GM23338 (cell line): ENCODE results near the gene VPS52. TPM values are rescaled to one million over a fixed set of nuclear protein-coding genes. Genes with fewer than 3 reads are reported as not detected.
A peak's percentile ranks its signal among the peaks of the same experiment; 100 is the strongest.

Experiments used
- ATAC-seq: fragments of 200-7000 bp; cut with Tn5 transposase; 3 replicates; pipeline ENCODE4 v1.9.1; 2020
- DNase-seq: peaks from one replicate; pipeline ENCODE4 v3.0.0-alpha.2; 2015; ENCODE audit warnings: low spot score
- H2AFZ ChIP-seq: fragments of 200-600 bp; sonication (generic); 2 replicates; pipeline ENCODE4 v1.8.0; 2016; ENCODE audit warnings: antibody characterized with exemption, mild to moderate bottlenecking, moderate library complexity
- H3F3A ChIP-seq: fragments of 200-600 bp; sonication (generic); replicated peaks from 2 replicates; pipeline ENCODE4 v1.8.0; 2017; ENCODE audit warnings: antibody characterized with exemption, mixed run types, low read depth
- H3K27ac ChIP-seq: fragments of 200-600 bp; sonication (generic); 2 replicates; pipeline ENCODE4 v1.6.1; 2016; ENCODE audit warnings: low read depth
- H3K27me3 ChIP-seq: fragments of 200-600 bp; sonication (generic); 2 replicates; pipeline ENCODE4 v1.8.0; 2016; ENCODE audit warnings: mild to moderate bottlenecking, mixed run types, moderate library complexity; ENCODE audit not compliant: insufficient read depth
- H3K36me3 ChIP-seq: fragments of 200-600 bp; sonication (generic); 2 replicates; pipeline ENCODE4 v1.8.0; 2016; ENCODE audit warnings: mild to moderate bottlenecking; ENCODE audit not compliant: insufficient read depth
- H3K4me1 ChIP-seq: fragments of 200-600 bp; sonication (generic); 2 replicates; pipeline ENCODE4 v1.8.0; 2016; ENCODE audit warnings: mild to moderate bottlenecking, moderate library complexity; ENCODE audit not compliant: insufficient read depth
- H3K4me2 ChIP-seq: fragments of 200-600 bp; sonication (generic); 2 replicates; pipeline ENCODE4 v1.7.1; 2017; ENCODE audit warnings: mixed run types
- H3K4me3 ChIP-seq: fragments of 200-600 bp; sonication (generic); 2 replicates; pipeline ENCODE4 v1.6.1; 2016; ENCODE audit warnings: mixed run types
- H3K79me2 ChIP-seq: fragments of 200-600 bp; sonication (generic); replicated peaks from 2 replicates; pipeline ENCODE4 v1.8.0; 2017; ENCODE audit warnings: mild to moderate bottlenecking; ENCODE audit not compliant: insufficient read depth
- H3K9me2 ChIP-seq: fragments of 200-600 bp; sonication (generic); 2 replicates; pipeline ENCODE4 v1.8.0; 2017; ENCODE audit not compliant: insufficient read depth
- H4K20me1 ChIP-seq: fragments of 200-600 bp; sonication (generic); replicated peaks from 2 replicates; pipeline ENCODE4 v1.8.0; 2017; ENCODE audit warnings: mild to moderate bottlenecking; ENCODE audit not compliant: insufficient read depth
- H3K27ac Mint-ChIP-seq: 2 replicates; pipeline ENCODE4 v1.8.0; 2020; ENCODE audit warnings: inconsistent platforms, mild to moderate bottlenecking, moderate library complexity, mixed read lengths
- H3K27me3 Mint-ChIP-seq: 3 replicates; pipeline ENCODE4 v1.8.0; 2022; ENCODE audit warnings: low read depth, mild to moderate bottlenecking, moderate library complexity, mixed read lengths, inconsistent platforms; ENCODE audit not compliant: insufficient read depth, poor library complexity
- H3K36me3 Mint-ChIP-seq: 3 replicates; pipeline ENCODE4 v1.8.0; 2021; ENCODE audit warnings: low read depth, mild to moderate bottlenecking, inconsistent platforms, moderate library complexity, mixed read lengths
- H3K4me1 Mint-ChIP-seq: 3 replicates; pipeline ENCODE4 v1.8.0; 2020; ENCODE audit warnings: mild to moderate bottlenecking, inconsistent platforms, mixed read lengths
- H3K4me3 Mint-ChIP-seq: 3 replicates; pipeline ENCODE4 v1.8.0; 2021; ENCODE audit warnings: moderate library complexity, mild to moderate bottlenecking, inconsistent platforms, mixed read lengths
- H3K9me3 Mint-ChIP-seq: 3 replicates; pipeline ENCODE4 v1.8.0; 2020; ENCODE audit warnings: moderate library complexity, mild to moderate bottlenecking, inconsistent platforms, mixed read lengths
- CREB1 ChIP-seq: fragments of 250-450 bp; sonication (Bioruptor Pico); IDR thresholded peaks from 2 replicates; pipeline ENCODE4 v1.5.0; 2020; ENCODE audit warnings: low read depth, mild to moderate bottlenecking, moderate library complexity
- CTCF ChIP-seq, 2 experiments: fragments of 200-600 bp in 1 of 2; sonication (generic) in 1 of 2; conservative IDR thresholded peaks; 2 replicates each; pipeline versions ENCODE4 v1.5.1 to v1.6.1; 2016 to 2017; ENCODE audit warnings: antibody characterized with exemption in 2 of 2, low read depth in 2 of 2, mild to moderate bottlenecking in 2 of 2, moderate library complexity in 1 of 2
- EZH2 ChIP-seq: fragments of 200-600 bp; sonication (generic); IDR thresholded peaks from one replicate; pipeline ENCODE4 v1.8.0; 2017; ENCODE audit warnings: antibody characterized with exemption, mild to moderate bottlenecking, low read depth; ENCODE audit not compliant: unreplicated experiment
- EZH2phosphoT487 ChIP-seq: fragments of 200-600 bp; sonication (generic); IDR thresholded peaks from one replicate; pipeline ENCODE4 v1.8.1; 2018; ENCODE audit warnings: antibody characterized with exemption; ENCODE audit not compliant: unreplicated experiment
- JUNB ChIP-seq: IDR thresholded peaks from one replicate; pipeline ENCODE4 v1.6.1; 2016; ENCODE audit warnings: antibody characterized with exemption; ENCODE audit not compliant: unreplicated experiment
- NANOG ChIP-seq: IDR thresholded peaks from 2 replicates; pipeline ENCODE4 v1.6.1; 2016; ENCODE audit warnings: antibody characterized with exemption, borderline replicate concordance
- POLR2AphosphoS5 ChIP-seq: IDR thresholded peaks from 2 replicates; pipeline ENCODE4 v1.6.1; 2016; ENCODE audit warnings: antibody characterized with exemption, low read depth
- REST ChIP-seq: IDR thresholded peaks from one replicate; pipeline ENCODE4 v1.6.1; 2018; ENCODE audit warnings: antibody characterized with exemption; ENCODE audit not compliant: unreplicated experiment
- STAT1 ChIP-seq: IDR thresholded peaks from one replicate; pipeline ENCODE4 v1.6.1; 2016; ENCODE audit warnings: antibody characterized with exemption; ENCODE audit not compliant: unreplicated experiment
- ZNF114 ChIP-seq: fragments of 250-450 bp; sonication (Bioruptor Pico); IDR thresholded peaks from 2 replicates; pipeline ENCODE4 v1.5.0; 2020; ENCODE audit warnings: mild to moderate bottlenecking, moderate library complexity
- ZNF331 ChIP-seq: fragments of 250-450 bp; sonication (Bioruptor Pico); IDR thresholded peaks from 2 replicates; pipeline ENCODE4 v1.5.0; 2020; ENCODE audit warnings: low read depth, mild to moderate bottlenecking, moderate library complexity
- polyA plus RNA-seq: library from polyadenylated mRNA; unstranded; fragments of >200 nt; fragmentation: Nextera tagmentation; extraction: Ambion mirVana; gene quantifications from 2 replicates; pipeline ENCODE4 v1.2.1, GENCODE V29; 2016
- total RNA-seq: library from RNA; depleted of rRNA; stranded (reverse); fragments of >200 nt; shearing (Covaris generic); gene quantifications from 2 replicates; pipeline ENCODE4 v1.2.3, GENCODE V29; 2014
- TF ChIP-seq, protein P1 (sequence below): fragments of 250-450 bp; sonication (Bioruptor Pico); IDR thresholded peaks from 2 replicates; pipeline ENCODE4 v1.5.0; 2020; ENCODE audit warnings: mild to moderate bottlenecking, moderate library complexity
- TF ChIP-seq, protein P2 (sequence below): IDR thresholded peaks from 2 replicates; pipeline ENCODE4 v1.6.1; 2016; ENCODE audit warnings: antibody characterized with exemption

Gene VPS52
- total and polyA plus RNA-seq, 2 experiments from 2014 or later, result 27.9 to 31.1 TPM

DNA sequence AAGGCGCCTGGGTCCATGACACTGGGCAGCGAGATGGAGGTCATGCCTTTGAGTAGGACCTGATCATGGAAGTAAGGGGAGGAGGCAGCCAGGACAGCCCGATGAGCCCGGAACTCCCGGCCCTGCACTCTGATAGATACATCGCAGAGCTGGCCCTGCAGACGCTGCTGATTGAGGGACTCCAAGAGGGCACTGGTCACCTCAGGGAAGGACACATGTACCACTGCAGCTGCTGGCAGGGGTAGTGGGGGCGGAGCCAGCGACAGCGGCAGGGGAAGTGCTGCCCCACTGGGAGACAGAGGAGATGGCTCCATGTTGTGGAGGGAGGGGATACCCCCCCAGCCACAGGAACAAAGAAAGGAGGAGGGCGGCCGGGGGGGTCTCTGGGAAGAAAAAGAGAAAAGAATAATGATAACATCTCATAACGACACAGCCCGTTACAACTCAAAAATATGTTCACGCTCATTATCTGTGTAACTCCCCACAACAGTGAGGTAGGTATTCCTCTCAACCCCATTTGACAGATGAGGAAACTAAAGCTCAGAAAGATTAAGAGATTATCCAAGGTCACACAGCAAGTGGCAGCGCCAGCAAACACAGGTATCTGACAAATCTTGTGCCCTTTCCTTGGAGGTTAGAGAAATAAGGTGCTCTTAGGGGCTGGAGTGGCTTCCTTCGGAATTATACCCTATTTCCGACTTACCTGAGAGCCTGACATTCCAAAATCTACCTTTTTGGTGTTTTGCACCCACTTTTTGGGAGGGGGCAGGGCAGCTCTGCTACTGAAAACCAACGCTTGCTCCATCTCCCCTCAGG lies 45.1 kb upstream of the VPS52 start:
- H3K27me3 ChIP-seq, result no peaks in the 10 kb centered on the region
- TF ChIP-seq, protein P1, sequence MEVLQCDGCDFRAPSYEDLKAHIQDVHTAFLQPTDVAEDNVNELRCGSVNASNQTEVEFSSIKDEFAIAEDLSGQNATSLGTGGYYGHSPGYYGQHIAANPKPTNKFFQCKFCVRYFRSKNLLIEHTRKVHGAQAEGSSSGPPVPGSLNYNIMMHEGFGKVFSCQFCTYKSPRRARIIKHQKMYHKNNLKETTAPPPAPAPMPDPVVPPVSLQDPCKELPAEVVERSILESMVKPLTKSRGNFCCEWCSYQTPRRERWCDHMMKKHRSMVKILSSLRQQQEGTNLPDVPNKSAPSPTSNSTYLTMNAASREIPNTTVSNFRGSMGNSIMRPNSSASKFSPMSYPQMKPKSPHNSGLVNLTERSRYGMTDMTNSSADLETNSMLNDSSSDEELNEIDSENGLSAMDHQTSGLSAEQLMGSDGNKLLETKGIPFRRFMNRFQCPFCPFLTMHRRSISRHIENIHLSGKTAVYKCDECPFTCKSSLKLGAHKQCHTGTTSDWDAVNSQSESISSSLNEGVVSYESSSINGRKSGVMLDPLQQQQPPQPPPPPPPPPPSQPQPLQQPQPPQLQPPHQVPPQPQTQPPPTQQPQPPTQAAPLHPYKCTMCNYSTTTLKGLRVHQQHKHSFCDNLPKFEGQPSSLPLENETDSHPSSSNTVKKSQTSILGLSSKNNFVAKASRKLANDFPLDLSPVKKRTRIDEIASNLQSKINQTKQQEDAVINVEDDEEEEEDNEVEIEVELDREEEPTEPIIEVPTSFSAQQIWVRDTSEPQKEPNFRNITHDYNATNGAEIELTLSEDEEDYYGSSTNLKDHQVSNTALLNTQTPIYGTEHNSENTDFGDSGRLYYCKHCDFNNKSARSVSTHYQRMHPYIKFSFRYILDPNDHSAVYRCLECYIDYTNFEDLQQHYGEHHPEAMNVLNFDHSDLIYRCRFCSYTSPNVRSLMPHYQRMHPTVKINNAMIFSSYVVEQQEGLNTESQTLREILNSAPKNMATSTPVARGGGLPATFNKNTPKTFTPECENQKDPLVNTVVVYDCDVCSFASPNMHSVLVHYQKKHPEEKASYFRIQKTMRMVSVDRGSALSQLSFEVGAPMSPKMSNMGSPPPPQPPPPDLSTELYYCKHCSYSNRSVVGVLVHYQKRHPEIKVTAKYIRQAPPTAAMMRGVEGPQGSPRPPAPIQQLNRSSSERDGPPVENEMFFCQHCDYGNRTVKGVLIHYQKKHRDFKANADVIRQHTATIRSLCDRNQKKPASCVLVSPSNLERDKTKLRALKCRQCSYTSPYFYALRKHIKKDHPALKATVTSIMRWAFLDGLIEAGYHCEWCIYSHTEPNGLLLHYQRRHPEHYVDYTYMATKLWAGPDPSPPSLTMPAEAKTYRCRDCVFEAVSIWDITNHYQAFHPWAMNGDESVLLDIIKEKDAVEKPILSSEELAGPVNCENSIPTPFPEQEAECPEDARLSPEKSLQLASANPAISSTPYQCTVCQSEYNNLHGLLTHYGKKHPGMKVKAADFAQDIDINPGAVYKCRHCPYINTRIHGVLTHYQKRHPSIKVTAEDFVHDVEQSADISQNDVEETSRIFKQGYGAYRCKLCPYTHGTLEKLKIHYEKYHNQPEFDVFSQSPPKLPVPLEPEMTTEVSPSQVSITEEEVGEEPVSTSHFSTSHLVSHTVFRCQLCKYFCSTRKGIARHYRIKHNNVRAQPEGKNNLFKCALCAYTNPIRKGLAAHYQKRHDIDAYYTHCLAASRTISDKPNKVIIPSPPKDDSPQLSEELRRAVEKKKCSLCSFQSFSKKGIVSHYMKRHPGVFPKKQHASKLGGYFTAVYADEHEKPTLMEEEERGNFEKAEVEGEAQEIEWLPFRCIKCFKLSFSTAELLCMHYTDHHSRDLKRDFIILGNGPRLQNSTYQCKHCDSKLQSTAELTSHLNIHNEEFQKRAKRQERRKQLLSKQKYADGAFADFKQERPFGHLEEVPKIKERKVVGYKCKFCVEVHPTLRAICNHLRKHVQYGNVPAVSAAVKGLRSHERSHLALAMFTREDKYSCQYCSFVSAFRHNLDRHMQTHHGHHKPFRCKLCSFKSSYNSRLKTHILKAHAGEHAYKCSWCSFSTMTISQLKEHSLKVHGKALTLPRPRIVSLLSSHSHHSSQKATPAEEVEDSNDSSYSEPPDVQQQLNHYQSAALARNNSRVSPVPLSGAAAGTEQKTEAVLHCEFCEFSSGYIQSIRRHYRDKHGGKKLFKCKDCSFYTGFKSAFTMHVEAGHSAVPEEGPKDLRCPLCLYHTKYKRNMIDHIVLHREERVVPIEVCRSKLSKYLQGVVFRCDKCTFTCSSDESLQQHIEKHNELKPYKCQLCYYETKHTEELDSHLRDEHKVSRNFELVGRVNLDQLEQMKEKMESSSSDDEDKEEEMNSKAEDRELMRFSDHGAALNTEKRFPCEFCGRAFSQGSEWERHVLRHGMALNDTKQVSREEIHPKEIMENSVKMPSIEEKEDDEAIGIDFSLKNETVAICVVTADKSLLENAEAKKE, result no peak
- no peak for TF ChIP-seq EZH2
- TF ChIP-seq JUNB, result no peak
- TF ChIP-seq NANOG, result no peak
- TF ChIP-seq CREB1 (CRISPR knock-in tag), result no peak
- TF ChIP-seq ZNF331 (CRISPR knock-in tag), result no peak
- no peak for TF ChIP-seq CTCF (conservative IDR thresholded peaks at IDR 0.05; ENCODE audit: low read depth in 2 of 2)
- TF ChIP-seq EZH2phosphoT487, result no peak
- no peak for TF ChIP-seq POLR2AphosphoS5
- TF ChIP-seq REST, result no peak
- no peak for TF ChIP-seq STAT1
- no peak for TF ChIP-seq ZNF114
- TF ChIP-seq, protein P2, sequence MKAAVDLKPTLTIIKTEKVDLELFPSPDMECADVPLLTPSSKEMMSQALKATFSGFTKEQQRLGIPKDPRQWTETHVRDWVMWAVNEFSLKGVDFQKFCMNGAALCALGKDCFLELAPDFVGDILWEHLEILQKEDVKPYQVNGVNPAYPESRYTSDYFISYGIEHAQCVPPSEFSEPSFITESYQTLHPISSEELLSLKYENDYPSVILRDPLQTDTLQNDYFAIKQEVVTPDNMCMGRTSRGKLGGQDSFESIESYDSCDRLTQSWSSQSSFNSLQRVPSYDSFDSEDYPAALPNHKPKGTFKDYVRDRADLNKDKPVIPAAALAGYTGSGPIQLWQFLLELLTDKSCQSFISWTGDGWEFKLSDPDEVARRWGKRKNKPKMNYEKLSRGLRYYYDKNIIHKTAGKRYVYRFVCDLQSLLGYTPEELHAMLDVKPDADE, result no peak
- H3K4me2 ChIP-seq, result peak overlapping the region; percentile 75
- Mint-ChIP-seq H3K4me1 (peaks cover 66% of the 10 kb centered on the region), H3K27ac (peak overlapping the region; percentile 31; the same call in 1 of the 2 replicates), H3K36me3 (peaks cover 39% of the 10 kb centered on the region), H3K9me3 (no peaks in the 10 kb centered on the region; the same call in 1 of the 3 replicates), H3K4me3 (peak overlapping the region; percentile 93), H3K27me3 (peaks cover 25% of the 10 kb centered on the region)
- DNase-seq, result no peak
- H3F3A ChIP-seq, result peaks cover 28% of the 10 kb centered on the region
- peaks cover 31% of the 10 kb centered on the region for H3K79me2 ChIP-seq
- H3K4me3 ChIP-seq, result peak overlapping the region; percentile 50
- ATAC-seq, result no peak
- H4K20me1 ChIP-seq, result peaks cover 11% of the 10 kb centered on the region
- no peak overlapping the region for H3K27ac ChIP-seq
- no peak overlapping the region for H2AFZ ChIP-seq
- H3K4me1 ChIP-seq, result peaks cover 44% of the 10 kb centered on the region
- no peaks in the 10 kb centered on the region for H3K9me2 ChIP-seq
- H3K36me3 ChIP-seq, result peaks cover 14% of the 10 kb centered on the region
